ENCODE data around the gene NDC1.
A peak's percentile ranks its signal among the peaks of the same experiment; 100 is the strongest.
"Not testable (repeated sequence)": the region's sequence is repeated elsewhere in the genome, so short reads cannot be mapped to it uniquely, and the experiment has no call there.

Gene NDC1

DNA sequence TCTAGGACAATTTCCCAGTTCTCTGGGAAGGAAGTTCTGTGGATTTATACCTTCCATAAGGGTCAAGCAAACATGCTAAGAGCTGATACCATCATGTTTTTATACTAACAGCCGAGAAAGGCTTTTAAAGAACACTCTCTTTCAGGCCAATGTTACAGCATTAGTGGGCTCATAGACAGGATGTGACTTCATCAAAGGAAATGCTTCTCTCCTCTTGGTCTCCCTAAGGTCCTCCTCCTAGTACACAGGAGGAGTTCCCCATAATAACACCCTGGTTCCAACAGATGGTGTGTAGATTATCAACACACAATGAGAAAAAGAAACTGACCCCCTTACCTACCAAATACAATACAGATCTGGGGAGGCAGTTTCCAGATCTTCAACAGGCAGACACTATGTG lies 72.4 kb downstream of the NDC1 start:
- DNase-seq (ENCODE audit: low read depth) = no peak

DNA sequence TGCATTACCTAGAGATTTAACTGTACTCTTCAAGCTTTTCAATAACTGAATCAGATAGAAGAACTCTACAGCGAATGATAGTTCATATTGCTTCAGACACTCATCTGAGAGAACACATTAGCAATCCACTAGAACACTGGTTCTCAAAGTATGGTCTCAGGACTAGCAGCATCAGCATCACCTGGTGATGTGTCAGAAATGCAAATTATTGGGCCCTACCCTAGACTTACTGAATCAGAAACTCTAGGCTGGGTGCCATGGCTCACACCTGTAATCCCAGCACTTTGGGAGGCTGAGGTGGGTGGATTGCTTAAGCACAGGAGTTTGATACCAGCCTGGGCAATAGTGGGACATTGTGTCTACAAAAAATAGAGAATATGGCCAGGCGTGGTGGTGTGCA lies 74.2 kb downstream of the NDC1 start:
- DNase-seq (ENCODE audit: low read depth) = no peak

DNA sequence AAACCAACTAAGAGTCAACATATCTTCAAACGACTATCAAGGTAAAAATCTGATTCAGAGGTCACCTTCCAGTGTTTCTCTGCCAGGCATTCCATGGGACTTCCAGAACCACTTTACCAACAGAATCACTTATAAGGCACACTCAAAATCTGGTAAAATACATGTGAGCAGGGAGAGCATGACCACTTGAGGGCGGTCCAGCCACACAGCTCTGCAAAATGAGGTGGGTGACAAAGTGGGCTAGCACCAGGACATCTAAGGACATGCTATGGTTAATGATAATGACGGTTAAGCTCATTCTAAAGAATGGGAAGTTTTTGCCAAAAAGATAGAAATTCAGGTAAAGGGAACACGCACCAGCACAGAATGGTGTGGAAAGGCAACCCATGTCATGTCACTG lies 74.6 kb downstream of the NDC1 start:
- DNase-seq (ENCODE audit: low read depth) = no peak

DNA sequence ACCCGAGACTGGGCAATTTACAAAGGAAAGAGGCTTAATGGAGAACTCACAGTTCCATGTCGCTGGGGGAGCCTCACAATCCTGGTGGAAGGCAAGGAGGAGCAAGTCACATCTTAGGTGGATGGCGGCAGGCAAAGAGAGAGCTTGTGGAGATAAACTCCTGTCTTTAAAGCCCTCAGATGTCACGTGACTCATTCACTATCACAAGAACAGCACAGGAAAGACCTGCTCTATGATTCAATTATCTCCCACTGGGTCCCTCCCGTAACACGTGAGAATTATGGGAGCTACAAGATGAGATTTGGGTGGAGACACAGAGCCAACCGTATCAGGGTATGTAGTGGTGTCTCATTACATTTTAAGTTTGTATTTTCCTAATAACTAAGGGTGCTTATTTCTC lies 77.6 kb downstream of the NDC1 start:
- not testable (repeated sequence) for DNase-seq (ENCODE audit: low read depth)

DNA sequence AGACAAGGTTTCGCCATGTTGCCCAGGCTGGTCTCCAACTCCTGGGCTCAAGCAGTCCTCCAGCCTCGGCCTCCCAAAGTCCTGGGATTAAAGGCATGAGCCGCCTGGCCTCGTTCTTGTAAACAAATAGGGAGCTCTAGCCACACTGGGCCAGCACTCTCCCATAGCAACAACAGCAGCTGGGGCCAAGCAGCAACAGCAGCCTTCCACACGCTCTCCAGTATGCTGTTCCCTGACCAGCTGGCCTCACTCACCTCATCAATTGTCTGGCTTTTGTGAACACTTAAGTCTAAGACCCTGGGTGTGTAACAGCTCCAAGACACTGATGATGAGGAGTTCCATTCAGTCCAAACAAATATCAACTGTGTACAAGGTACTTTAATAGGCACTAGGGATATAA lies 82.2 kb downstream of the NDC1 start:
- DNase-seq (ENCODE audit: low read depth) = no peak

DNA sequence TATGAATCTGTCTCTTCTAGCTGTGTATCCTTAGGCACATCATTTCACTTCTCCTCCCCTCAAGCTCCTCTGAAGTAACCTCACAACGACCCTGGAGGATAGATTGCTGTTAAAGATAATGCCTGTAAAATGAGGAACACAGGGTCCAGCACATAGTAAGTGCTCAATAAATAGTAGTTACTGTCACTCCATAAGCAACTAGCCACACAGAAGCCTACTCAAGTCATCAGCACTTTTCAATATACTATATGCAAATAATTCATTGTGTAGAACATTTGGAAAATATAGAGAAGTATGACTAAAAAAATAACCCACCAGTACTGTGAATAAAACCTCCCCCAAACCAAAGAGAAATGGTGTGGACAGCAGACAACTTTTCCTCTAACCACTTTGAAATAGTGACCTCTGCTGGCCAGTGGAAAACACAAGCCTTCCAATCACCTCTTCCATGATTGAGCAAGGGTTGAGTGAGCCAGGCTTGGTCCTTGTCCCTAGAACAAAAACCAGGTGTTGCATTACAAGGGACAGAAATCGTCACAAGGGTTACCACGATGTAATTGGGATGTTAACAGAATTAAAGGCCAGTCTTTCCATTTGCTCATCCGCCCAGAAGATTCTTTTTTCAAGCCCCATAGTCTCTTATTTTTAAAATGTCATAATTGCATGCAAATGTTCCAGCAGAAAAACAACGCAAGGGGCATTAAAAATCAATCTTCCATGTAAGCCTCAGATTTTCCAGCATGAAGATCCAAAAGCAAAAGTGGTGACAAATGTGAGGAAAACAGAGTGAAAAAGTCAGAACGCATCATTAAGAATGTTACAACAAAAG lies 83.4 kb downstream of the NDC1 start:
- DNase-seq (ENCODE audit: low read depth) = peak; percentile 63

DNA sequence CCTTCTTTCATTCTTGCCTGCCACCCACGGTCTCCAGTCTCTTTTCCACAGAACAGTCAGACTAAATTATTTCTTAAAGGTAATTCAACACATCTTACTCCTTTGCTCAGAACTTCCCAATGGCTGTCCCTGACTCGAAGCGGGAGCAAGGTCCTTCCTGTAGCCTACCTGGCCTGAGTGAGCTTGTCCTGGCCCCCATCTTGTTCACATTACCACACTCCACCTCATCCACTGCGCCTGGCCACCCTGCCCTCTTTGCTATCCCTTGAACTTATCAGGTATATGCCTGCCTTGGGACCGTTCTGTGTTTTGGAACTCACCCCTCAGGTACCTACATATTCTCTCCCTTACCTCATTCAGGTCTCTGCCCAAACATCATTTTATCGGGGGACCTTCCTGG lies 85.8 kb downstream of the NDC1 start:
- no peak for DNase-seq (ENCODE audit: low read depth)

DNA sequence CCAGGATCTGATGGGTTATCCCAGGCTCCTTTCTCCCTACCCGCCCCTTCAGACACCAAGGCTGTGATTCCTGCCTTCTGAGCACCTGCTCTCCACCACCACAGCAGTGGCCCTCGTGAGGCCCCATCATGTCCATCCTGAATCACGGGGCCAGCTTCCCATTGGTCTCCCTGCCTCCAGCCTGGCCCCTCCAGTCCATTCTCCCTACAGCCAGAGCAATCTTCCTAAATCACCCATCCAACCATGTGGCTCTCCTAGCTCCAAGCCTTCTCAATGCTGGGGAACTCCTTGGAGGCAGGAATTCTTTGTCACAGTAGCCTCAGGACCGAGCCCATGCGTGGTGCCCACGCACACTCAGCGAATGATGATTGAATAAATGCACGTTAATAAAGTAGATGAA lies 90.3 kb downstream of the NDC1 start:
- no peak for DNase-seq (ENCODE audit: low read depth)

DNA sequence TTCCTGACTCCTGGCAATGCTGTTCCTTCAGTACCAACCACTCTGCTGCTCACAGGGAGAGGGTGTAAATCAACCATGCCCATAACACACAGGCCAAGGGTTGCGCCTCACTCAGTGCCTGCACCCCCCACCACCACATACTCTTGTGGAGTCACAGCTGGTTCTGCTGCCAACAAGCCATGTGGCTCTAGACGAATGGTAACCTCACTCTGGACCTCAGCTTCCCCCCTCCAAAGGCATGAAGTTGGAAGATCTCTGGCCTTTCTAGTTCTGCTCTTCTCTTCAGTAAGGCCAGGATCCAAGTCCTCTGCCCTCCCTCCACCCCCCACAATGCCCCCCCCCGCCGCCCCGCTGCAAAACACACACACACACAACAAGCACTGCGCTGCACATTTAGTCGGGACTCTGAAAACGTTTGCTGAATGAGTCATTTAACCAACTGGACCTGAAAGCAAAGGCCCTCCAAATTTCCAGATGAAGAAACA lies 97.4 kb downstream of the NDC1 start:
- DNase-seq (ENCODE audit: low read depth) = peak; percentile 77

DNA sequence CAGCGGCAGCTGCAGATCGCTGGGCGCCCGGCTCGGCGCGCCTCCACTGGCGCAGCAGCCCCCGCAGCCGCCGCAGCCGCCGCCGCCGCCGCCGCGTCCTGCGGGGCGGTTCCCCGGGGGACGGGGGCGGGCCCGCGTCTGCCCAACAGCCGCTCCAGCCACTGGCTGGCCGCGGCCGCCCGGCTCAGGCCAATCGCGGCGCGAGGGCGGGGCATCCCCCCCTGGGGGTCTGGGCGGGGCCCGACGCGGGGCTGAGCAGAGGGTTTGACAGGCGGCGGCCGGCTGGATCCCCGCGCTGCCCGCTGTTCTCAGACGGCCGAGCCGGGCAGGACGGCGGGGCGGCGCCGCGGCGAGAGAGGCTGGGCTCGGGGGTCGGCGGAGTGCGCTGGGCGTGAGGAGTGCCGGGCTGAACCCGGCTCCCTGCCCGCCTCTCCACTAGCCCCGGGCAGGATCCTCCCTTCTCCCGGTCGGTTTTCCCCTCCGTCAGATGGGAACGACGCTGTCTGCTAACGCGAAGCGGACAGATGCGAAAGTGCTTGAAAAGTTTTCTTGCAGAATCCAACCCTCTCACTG lies 98.9 kb downstream of the NDC1 start, which contains the start of gene GLIS1:
Gene GLIS1 (minus strand): TSS at position 56 of the 573 bp plus-strand sequence. CDS start 1,100 bp downstream, outside the sequence.
- peak; percentile 56 for DNase-seq (ENCODE audit: low read depth)

DNA sequence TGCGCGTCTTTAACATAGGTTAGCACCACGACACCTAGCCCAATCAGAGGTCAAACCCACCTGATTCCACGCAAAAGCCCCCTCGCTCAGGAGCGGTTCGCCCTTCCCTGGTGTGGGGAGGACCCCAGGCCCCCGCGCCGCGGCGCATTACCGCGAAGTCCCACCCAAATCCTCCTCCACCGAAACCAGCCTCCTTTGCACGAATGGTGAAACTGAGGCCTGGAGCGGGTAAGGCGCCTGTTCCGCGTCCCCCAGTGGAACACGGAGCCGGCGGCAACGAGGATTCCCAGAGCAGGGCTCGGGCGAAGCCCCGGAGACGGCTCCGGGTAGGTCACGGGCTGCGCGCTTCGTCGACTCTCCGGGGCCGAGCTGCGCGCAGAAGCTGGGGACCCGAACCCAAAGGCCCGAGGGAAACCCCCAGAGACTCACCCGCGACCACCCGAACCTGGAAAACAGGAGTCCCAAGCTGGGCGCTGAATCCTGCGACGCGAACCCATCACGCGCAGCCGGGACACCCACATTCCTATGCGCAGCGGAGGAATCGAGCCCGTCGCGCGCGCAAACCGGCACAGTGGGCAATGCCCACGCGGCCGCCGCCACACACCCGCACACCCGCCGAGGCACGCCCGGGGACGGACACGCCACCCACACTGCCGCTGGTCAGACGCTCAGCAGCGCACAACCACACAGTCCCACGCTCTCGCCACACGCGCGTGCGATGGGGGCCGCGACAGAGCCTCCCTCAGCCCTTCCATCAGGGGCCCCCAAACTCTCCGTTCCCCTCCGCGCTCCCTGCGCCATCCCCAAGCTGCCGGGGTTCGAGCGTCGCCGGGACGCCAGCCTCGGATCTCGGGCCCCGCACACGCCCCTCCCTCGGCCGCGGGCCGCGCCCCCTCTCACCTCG lies 99.6 kb downstream of the NDC1 start:
- no peak for DNase-seq (ENCODE audit: low read depth)

DNA sequence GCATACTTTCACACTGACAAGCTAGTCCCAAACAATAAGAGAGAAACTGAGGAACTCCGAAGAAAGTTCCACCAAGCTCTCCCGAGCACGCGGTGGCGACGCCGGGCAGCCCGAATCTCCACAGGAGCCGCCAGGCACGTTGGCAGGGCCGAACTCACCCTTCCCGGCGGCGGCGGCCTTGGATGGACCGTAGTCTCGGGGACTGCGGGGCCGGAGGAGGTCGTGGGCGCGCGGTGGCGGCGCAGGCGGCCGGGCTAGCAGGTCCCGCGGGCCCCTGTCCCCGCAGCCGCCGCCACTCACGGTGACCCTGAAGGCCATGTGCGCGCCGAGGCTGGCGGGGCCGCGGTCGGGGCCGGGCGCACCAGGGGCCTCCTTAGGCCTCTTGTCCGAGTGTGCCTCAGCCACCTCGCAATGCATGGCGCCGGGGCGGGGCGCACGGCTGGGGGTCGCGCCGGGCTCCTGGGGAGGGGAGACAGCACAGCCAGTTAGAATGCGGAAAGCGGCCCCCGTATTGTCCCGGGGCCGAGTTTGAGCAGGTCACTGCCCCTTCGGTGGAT lies 100.4 kb downstream of the NDC1 start:
- DNase-seq (ENCODE audit: low read depth) = no peak

DNA sequence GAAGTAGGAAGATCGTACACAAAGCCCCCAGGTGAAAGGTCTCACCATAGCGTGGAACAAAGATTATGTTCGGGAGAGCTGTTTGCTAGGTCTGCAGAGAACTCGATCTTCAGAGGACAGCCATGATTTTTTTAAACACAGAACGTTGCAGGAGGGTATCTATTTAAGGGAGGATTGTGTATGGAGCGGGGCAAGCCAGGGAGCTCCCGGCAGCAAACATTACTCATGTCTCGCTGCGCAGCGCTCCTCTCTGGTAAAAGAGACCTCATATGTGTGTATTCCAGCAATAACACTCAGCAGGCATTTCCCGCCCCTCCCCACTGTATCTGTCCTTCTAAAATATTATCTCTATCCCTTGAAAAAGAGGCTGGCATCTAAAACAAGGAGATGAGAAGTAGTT lies 101.8 kb downstream of the NDC1 start:
- DNase-seq (ENCODE audit: low read depth) = no peak

DNA sequence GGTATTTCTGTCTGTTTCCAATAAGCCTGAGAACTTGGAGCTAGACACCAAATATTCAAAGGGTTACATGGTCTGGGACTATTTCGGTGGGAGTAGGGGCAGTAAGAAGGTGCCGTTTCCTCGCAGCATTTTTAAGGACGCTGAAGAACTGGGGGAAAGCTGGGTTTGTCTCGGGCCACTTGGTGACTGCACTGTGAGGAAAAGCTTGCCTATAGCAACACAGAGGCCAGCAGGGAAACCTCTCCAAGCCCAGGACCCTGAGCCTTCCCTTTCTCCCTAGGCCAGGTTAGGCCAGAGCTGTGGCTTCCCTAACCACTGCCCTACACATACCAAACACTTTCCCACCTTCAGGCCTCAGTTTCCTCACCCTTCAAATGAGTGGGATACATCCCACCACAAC lies 102.4 kb downstream of the NDC1 start:
- DNase-seq (ENCODE audit: low read depth) = no peak

DNA sequence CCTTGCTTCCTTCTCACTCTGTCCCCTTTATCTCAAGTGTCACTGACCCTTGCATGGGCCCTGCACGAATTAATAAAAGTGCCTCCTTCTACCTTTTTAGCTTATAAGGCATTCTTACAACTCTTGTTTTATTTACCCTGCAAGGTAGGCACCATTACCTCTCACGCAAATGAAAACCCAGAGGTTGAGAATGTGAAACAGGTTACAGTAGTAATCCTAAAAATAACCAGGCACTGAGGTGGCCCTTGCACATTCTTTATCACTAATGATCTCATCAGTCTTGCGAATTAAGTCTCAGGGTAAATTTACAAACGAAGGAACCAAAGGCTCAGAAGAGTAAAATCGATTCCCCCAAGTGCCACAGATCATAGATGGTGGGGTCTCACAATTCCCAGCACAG lies 102.8 kb downstream of the NDC1 start:
- no peak for DNase-seq (ENCODE audit: low read depth)

DNA sequence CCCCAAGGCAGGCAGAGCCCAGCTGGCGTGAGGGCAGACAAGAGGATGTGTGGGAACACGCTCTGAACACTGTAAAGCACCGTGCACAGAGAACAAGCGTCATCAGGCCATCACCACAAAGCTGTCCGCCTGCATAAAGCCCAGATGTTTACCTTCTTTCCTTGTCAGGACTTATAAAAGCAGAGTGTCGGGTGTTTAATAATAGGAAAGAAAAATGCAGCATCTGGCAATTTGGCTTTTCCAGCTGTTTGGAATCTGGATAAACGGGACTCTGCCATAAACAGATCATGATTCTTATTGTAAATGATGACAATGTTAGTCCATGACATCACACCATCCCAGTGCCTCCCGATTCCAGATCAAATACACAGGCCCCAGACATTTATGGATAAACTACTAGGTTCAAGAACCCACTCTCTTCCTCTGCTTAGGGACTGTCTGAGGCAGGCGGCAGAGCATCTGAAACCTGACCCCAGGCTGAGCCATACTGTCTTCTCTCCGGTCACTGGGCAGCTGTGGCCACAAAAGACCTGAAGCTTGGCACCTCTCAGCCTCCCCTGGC lies 103.4 kb downstream of the NDC1 start:
- no peak for DNase-seq (ENCODE audit: low read depth)

DNA sequence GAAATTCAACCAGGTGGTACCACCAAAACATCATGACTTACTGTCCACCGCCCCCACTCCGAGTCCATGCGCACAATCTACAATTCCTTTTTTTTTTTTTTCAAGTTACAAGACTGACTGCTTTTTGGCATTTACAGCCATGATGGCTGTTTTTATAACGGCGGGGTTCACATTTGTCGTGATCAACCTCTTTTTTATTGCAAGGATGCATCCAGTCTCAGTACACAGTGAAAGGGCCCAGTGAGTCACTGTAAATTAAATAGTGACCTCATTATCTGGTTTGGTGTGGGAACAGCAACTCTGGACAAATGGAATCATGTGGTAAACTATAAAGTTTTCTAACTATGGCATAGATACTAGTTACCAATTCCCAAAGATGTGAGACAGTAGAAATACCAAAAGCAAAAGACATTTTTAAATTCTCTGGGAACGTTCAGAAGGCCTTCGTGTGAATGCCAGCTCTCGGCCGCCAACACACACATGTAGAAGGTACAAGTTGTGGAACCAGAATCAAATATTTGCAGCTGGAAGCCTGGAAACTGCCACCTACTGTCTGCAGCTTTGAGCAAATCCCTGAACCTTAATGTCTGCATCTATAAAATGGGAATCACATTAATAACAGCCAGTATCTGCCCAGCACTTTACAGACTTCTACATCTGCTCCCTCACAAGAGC lies 104.0 kb downstream of the NDC1 start:
- no peak for DNase-seq (ENCODE audit: low read depth)

DNA sequence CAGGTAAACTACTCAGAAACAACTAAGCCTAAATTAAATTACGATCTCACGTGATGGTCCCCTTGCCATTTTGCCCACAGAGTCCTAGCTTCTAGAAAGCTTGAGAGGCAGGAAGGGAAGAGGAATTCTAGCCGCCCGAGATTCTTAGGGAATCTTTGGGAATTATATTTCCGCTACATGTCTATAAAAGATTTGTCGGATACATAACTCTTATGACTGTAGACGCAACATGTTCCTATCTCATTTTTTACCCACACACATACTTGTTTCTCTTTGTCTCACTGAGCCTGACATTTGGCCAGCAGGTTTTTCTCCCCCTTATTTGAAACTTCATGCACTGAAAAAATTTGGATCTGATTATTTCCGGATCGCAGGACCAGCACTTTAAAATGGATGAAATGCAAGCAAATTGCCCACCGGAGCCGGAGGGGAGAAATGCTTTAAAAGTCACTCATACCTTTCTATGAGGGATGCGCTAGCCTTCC lies 104.6 kb downstream of the NDC1 start:
- no peak for DNase-seq (ENCODE audit: low read depth)

DNA sequence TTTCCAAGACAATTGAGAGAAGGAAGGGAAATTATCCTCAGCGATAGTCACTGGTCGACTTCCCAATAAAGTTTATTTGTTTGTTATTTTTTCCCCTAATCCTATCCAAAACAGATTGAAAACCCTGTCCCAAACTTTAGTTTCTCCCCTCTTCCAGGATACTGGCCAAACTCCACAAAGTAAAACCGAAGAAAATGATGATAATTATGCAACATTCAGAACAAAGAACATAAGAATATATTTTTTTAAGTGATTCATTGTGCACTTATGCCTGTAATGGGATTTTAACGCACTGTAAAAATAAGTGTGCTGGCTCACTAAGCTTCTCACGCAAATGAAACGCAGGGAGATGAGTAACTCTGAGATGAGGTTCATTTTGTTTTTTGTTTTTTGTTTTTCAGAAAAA lies 105.2 kb downstream of the NDC1 start:
- peak; percentile 67 for DNase-seq (ENCODE audit: low read depth)

DNA sequence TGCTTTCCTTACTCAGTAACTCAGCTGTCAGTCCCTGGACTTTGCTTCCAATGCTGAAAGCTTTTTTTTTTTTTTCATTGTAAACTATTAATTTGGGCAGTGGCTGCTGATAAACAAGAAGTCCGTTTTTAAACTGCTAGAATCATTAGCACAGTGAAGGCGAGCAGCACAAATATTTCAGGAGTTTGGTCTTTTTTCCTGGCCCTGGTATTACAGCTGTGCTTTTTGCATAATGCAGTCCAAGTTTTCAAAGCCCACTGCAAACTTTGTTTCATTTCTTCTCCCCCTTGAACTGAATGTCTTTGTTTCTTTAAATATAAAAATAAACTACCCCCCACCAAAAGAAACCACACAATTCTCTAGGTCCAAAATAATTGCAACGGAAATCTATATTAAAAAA lies 105.7 kb downstream of the NDC1 start:
- no peak for DNase-seq (ENCODE audit: low read depth)

DNA sequence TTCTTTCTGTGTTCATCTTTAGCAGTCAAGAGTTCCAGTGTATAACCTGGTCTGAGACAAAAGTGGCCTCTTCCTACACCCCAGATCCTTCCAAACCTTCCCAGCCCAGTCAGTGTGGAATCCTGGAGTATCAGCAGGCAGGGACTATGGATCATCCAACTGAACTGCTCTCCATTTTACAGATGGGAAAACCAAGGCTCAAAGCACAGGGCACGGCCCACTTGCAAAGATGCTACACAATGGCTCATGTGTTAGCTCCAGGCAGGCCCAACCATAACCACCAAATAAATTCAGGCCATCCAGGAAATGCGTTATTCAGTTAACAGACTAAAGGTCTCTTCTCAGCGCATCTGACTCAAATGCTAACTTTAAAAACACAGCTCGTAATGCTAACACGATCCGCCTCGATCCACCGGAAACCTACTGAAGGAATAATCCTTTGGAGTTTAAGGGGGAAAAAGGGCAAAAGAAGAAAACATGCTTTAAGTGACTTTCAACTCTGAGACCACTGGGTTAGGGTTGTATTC lies 106.3 kb downstream of the NDC1 start:
- DNase-seq (ENCODE audit: low read depth) = no peak

All from fibroblast of the conjunctiva (primary cell).